GM19395 (cell line): Measurements from ENCODE around the gene BICD1.

Experiments used
- ATAC-seq: cut with Tn5 transposase; IDR thresholded peaks from one replicate; pipeline ENCODE4 v1.9.1; 2021; ENCODE audit warnings: mild to moderate bottlenecking, moderate library complexity; ENCODE audit not compliant: unreplicated experiment

Gene BICD1

GRCh38 chr12:32312049-32312670 is 205.5 kb downstream of the BICD1 start:
- ATAC-seq: no peak

- no peak for ATAC-seq
These were observed 215.7 kb downstream of the BICD1 start for GRCh38 chr12:32322354-32322753.

- no peak for ATAC-seq
These were observed 224.5 kb downstream of the BICD1 start for GRCh38 chr12:32331133-32331532.

- ATAC-seq: no peak
These were observed 225.8 kb downstream of the BICD1 start for GRCh38 chr12:32332446-32332845.

- ATAC-seq: peak; percentile 76
These were observed 227.7 kb downstream of the BICD1 start for GRCh38 chr12:32334371-32334777.

- no peak for ATAC-seq
These were observed 229.6 kb downstream of the BICD1 start for GRCh38 chr12:32336261-32336660.

- no peak for ATAC-seq
These were observed 236.8 kb downstream of the BICD1 start for GRCh38 chr12:32343496-32343895.

- no peak for ATAC-seq
These were observed 237.4 kb downstream of the BICD1 start for GRCh38 chr12:32344047-32344446.

- ATAC-seq: no peak
These were observed 246.9 kb downstream of the BICD1 start for GRCh38 chr12:32353540-32353939.

GRCh38 chr12:32357601-32358249 is 251.1 kb downstream of the BICD1 start:
- ATAC-seq: no peak

- no peak for ATAC-seq
These were observed 254.3 kb downstream of the BICD1 start for GRCh38 chr12:32360956-32361355.

- ATAC-seq: no peak
These were observed 256.2 kb downstream of the BICD1 start for GRCh38 chr12:32362892-32363291.

- ATAC-seq: peak; percentile 56
These were observed 258.9 kb downstream of the BICD1 start for GRCh38 chr12:32365473-32366064.

- no peak for ATAC-seq
These were observed 260.1 kb downstream of the BICD1 start for GRCh38 chr12:32366714-32367113.

GRCh38 chr12:32367381-32367780 is 260.7 kb downstream of the BICD1 start:
- ATAC-seq: no peak

- no peak for ATAC-seq
These were observed 262.6 kb downstream of the BICD1 start for GRCh38 chr12:32369202-32369601.

GRCh38 chr12:32377344-32378055 is 270.9 kb downstream of the BICD1 start:
- ATAC-seq: no peak

- no peak for ATAC-seq
These were observed 272.6 kb downstream of the BICD1 start for GRCh38 chr12:32379213-32379612.

GRCh38 chr12:32379667-32380066 is 273.0 kb downstream of the BICD1 start:
- ATAC-seq: no peak

GRCh38 chr12:32382226-32382625 is 275.6 kb downstream of the BICD1 start:
- ATAC-seq: no peak

- peak; percentile 81 for ATAC-seq
These were observed 284.0 kb downstream of the BICD1 start for GRCh38 chr12:32390572-32391219.
